Thyroid gland (tissue), 4 donors: Measurements from ENCODE around the gene LGALS4.

Experiments used
- CTCF ChIP-seq, 6 experiments: fragments of 200-600 bp in 3 of 6; fragments of 450-650 bp in 3 of 6; sonication (generic) in 3 of 6; IDR thresholded peaks; one replicate each; pipeline ENCODE4 v1.5.1; 2016 to 2019; ENCODE audit warnings: antibody characterized with exemption in 6 of 6, mild to moderate bottlenecking in 2 of 6, inconsistent platforms in 1 of 6, moderate library complexity in 1 of 6
- POLR2A ChIP-seq, 2 donors: fragments of 450-650 bp; IDR thresholded peaks; one replicate each; pipeline ENCODE4 v1.6.1; 2017; ENCODE audit warnings: antibody characterized with exemption in 2 of 2, mild to moderate bottlenecking in 2 of 2, moderate library complexity in 1 of 2

GRCh38 chr19:38793671-38794070 lies 19.1 kb downstream of the LGALS4 start:
- TF ChIP-seq CTCF (IDR thresholded peaks at IDR 0.05) (no peak), POLR2A (IDR thresholded peaks at IDR 0.05) (no peak)
